PFSK-1 (cell line): Measurements from ENCODE around the gene C14orf119.

Experiments
- POLR2AphosphoS5 ChIP-seq: IDR thresholded peaks from 2 replicates; pipeline ENCODE4 v1.6.1; 2012; ENCODE audit warnings: low read depth, mild to moderate bottlenecking, control low read depth, low read length, moderate library complexity
- SIN3A ChIP-seq: IDR thresholded peaks from 2 replicates; pipeline ENCODE4 v1.6.1; 2012; ENCODE audit warnings: mild to moderate bottlenecking, low read length, moderate library complexity, borderline replicate concordance; ENCODE audit not compliant: insufficient read depth
- TAF1 ChIP-seq: IDR thresholded peaks from 2 replicates; pipeline ENCODE4 v1.6.1; 2012; ENCODE audit warnings: low read length, control low read depth, borderline replicate concordance; ENCODE audit not compliant: insufficient read depth

- no peak for TF ChIP-seq POLR2AphosphoS5
- TF ChIP-seq SIN3A, result no peak
- TF ChIP-seq TAF1, result no peak
Observed at GRCh38 chr14:23076785-23077408, 18.4 kb upstream of the C14orf119 start.
